ENCODE measurements around the gene S100A3. TPM values are rescaled to one million over a fixed set of nuclear protein-coding genes. Genes with fewer than 3 reads are reported as not detected.

Gene S100A3
- total RNA-seq, 1 experiment from 2014 or later = not detected

DNA sequence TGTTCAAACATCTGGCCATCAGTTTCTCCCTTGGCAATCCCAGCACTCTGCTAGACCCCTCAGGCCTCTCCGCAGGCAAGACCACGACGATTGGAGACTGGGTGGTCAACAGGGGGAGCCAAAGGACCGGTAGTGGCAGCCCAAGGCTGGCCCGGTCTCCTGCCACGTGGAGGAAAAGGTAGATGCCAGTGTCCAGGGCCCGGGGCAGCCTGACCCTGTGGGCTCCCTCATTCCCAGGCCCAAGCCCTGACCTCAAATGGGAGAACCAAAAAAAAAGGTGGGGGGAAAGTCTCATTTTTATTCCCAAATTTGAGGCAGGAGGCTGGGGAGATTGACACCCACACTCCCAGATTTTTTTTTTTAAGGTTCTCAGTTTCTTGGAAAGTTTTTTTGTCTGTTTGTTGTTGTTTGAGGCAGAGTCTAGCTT, 38.1 kb downstream of the S100A3 start:
- Mint-ChIP-seq H3K4me1 (ENCODE audit: low read depth, unreplicated experiment) (peaks cover 82% of the 10 kb centered on the region), H3K4me3 (ENCODE audit: low read depth, unreplicated experiment) (no peak overlapping the region), H3K27ac (ENCODE audit: unreplicated experiment) (peak overlapping the region; percentile 82), H3K27me3 (ENCODE audit: unreplicated experiment) (no peaks in the 10 kb centered on the region), H3K9me3 (ENCODE audit: low read depth, unreplicated experiment) (no peaks in the 10 kb centered on the region), H3K36me3 (ENCODE audit: insufficient read depth, unreplicated experiment) (peaks cover 21% of the 10 kb centered on the region)
- BruUV-seq (replicated peaks) = no TSS peak
- peak; percentile 97 for TF ChIP-seq CTCF (IDR thresholded peaks at IDR 0.05; ENCODE audit: unreplicated experiment)
- DNase-seq = peak; percentile 97
- CTCF ChIA-PET = interaction anchor here (0.6 to 2.1 kb wide), 13 partner anchors 11 to 145 kb away, joined by 3 to 25 read pairs (median 4); partner anchors contain the start of genes S100A13, S100A14 and S100A2
- intact Hi-C loops (cut with micrococcal nuclease; ENCODE audit: unreplicated experiment) = loop anchor here (1.0 to 10.0 kb wide), 4 partner anchors 22 to 474 kb away; partner anchors contain the start of genes ILF2 and RAB13

GRCh38 chr1:153509729-153510354, 39.2 kb downstream of the S100A3 start:
- Mint-ChIP-seq H3K9me3 (ENCODE audit: low read depth, unreplicated experiment) (no peaks in the 10 kb centered on the region), H3K27ac (ENCODE audit: unreplicated experiment) (no peak overlapping the region), H3K27me3 (ENCODE audit: unreplicated experiment) (no peaks in the 10 kb centered on the region), H3K4me1 (ENCODE audit: low read depth, unreplicated experiment) (peaks cover 75% of the 10 kb centered on the region), H3K4me3 (ENCODE audit: low read depth, unreplicated experiment) (no peak overlapping the region), H3K36me3 (ENCODE audit: insufficient read depth, unreplicated experiment) (peaks cover 16% of the 10 kb centered on the region)
- no TSS peak for BruUV-seq (replicated peaks)
- intact Hi-C loops (cut with micrococcal nuclease; ENCODE audit: unreplicated experiment) = loop anchor here (2.0 to 10.0 kb wide), 3 partner anchors 23 to 475 kb away; partner anchors contain the start of genes ILF2 and RAB13
- CTCF ChIA-PET = interaction anchor here (1.0 to 1.3 kb wide), 3 partner anchors 24 to 66 kb away, joined by 3 to 4 read pairs (median 3); no protein-coding TSS in a partner anchor
- peak; percentile 87 for TF ChIP-seq CTCF (IDR thresholded peaks at IDR 0.05; ENCODE audit: unreplicated experiment)
- DNase-seq = peak; percentile 85

- no TSS peak for BruUV-seq (replicated peaks)
- intact Hi-C loops (cut with micrococcal nuclease; ENCODE audit: unreplicated experiment) = no loop called here
- peaks cover 16% of the 10 kb centered on the region for H3K36me3 Mint-ChIP-seq (ENCODE audit: insufficient read depth, unreplicated experiment)
- no peak for TF ChIP-seq CTCF (IDR thresholded peaks at IDR 0.05; ENCODE audit: unreplicated experiment)
- no peak overlapping the region for H3K27ac Mint-ChIP-seq (ENCODE audit: unreplicated experiment)
- H3K4me3 Mint-ChIP-seq (ENCODE audit: low read depth, unreplicated experiment) = no peak overlapping the region
- DNase-seq = no peak
- CTCF ChIA-PET = no interaction called here
- no peaks in the 10 kb centered on the region for H3K27me3 Mint-ChIP-seq (ENCODE audit: unreplicated experiment)
- H3K4me1 Mint-ChIP-seq (ENCODE audit: low read depth, unreplicated experiment) = peaks cover 73% of the 10 kb centered on the region
- H3K9me3 Mint-ChIP-seq (ENCODE audit: low read depth, unreplicated experiment) = no peaks in the 10 kb centered on the region
Observed at GRCh38 chr1:153509036-153509435, 40.0 kb downstream of the S100A3 start.

GRCh38 chr1:153507926-153508583, 41.0 kb downstream of the S100A3 start:
- Mint-ChIP-seq H3K4me3 (ENCODE audit: low read depth, unreplicated experiment) (no peak overlapping the region), H3K9me3 (ENCODE audit: low read depth, unreplicated experiment) (no peaks in the 10 kb centered on the region), H3K36me3 (ENCODE audit: insufficient read depth, unreplicated experiment) (peaks cover 16% of the 10 kb centered on the region), H3K27me3 (ENCODE audit: unreplicated experiment) (no peaks in the 10 kb centered on the region), H3K4me1 (ENCODE audit: low read depth, unreplicated experiment) (peaks cover 63% of the 10 kb centered on the region), H3K27ac (ENCODE audit: unreplicated experiment) (no peak overlapping the region)
- no peak for DNase-seq
- intact Hi-C loops (cut with micrococcal nuclease; ENCODE audit: unreplicated experiment) = loop anchor here (2.0 kb wide), 1 partner anchor 241 kb away; no protein-coding TSS in a partner anchor
- CTCF ChIA-PET = no interaction called here
- no TSS peak for BruUV-seq (replicated peaks)
- TF ChIP-seq CTCF (IDR thresholded peaks at IDR 0.05; ENCODE audit: unreplicated experiment) = no peak

All from Calu3 (cell line).